Liver (tissue), 9 donors: ENCODE results near the gene PNCK. TPM values are rescaled to one million over a fixed set of nuclear protein-coding genes. Genes with fewer than 3 reads are reported as not detected.

Experiments used
- DNase-seq: peaks from one replicate; pipeline ENCODE4 v3.0.0-alpha.2; 2017; ENCODE audit warnings: low spot score
- H3K27ac ChIP-seq, 2 donors: one replicate each; pipeline ENCODE4 v1.7.0; 2013; ENCODE audit warnings: inconsistent platforms in 2 of 2, low read length in 2 of 2, control low read depth in 1 of 2, low read depth in 1 of 2, mild to moderate bottlenecking in 1 of 2
- H3K27me3 ChIP-seq, 4 donors: one replicate each; pipeline versions ENCODE4 v1.6.1 to v1.7.0; 2013; ENCODE audit warnings: low read length in 3 of 4, inconsistent platforms in 1 of 4, mild to moderate bottlenecking in 1 of 4, moderate library complexity in 1 of 4; ENCODE audit not compliant: control insufficient read depth in 4 of 4, insufficient read depth in 4 of 4
- H3K36me3 ChIP-seq, 4 donors: one replicate each; pipeline versions ENCODE4 v1.6.1 to v1.7.0; 2013; ENCODE audit warnings: low read length in 3 of 4, mild to moderate bottlenecking in 3 of 4, low read depth in 1 of 4, moderate library complexity in 1 of 4; ENCODE audit not compliant: control insufficient read depth in 4 of 4, insufficient read depth in 3 of 4
- H3K4me1 ChIP-seq, 4 donors: one replicate each; pipeline versions ENCODE4 v1.6.1 to v1.7.0; 2013; ENCODE audit warnings: low read length in 3 of 4, mild to moderate bottlenecking in 3 of 4, moderate library complexity in 1 of 4; ENCODE audit not compliant: control insufficient read depth in 4 of 4, insufficient read depth in 4 of 4
- H3K4me3 ChIP-seq, 3 donors: one replicate each; pipeline versions ENCODE4 v1.6.1 to v1.7.0; 2013; ENCODE audit warnings: low read length in 3 of 3, control low read depth in 1 of 3, low read depth in 1 of 3, mild to moderate bottlenecking in 1 of 3
- H3K9ac ChIP-seq, 2 donors: one replicate each; pipeline ENCODE4 v1.7.0; 2013; ENCODE audit warnings: low read length in 2 of 2, mild to moderate bottlenecking in 2 of 2, moderate library complexity in 2 of 2, control low read depth in 1 of 2, low read depth in 1 of 2
- H3K9me3 ChIP-seq, 4 donors: one replicate each; pipeline versions ENCODE4 v1.6.1 to v1.7.0; 2013; ENCODE audit warnings: low read length in 3 of 4; ENCODE audit not compliant: control insufficient read depth in 4 of 4
- CTCF ChIP-seq: fragments of 150-350 bp; IDR thresholded peaks from 2 replicates; pipeline ENCODE4 v1.5.1; 2017; ENCODE audit warnings: improper control_type of control experiment, low read depth, low read length; ENCODE audit not compliant: missing input control
- EGR1 ChIP-seq, 2 donors: IDR thresholded peaks; 2 replicates each; pipeline ENCODE4 v1.6.1; 2016 to 2018; ENCODE audit warnings: antibody characterized with exemption in 2 of 2, low read depth in 2 of 2
- FOXA1 ChIP-seq: IDR thresholded peaks from 2 replicates; pipeline ENCODE4 v1.6.1; 2016; ENCODE audit warnings: antibody characterized with exemption
- FOXA2 ChIP-seq: IDR thresholded peaks from 2 replicates; pipeline ENCODE4 v1.6.1; 2016; ENCODE audit warnings: antibody characterized with exemption
- GABPA ChIP-seq, 2 donors: IDR thresholded peaks in 1 of 2; conservative IDR thresholded peaks in 1 of 2; 2 replicates each; pipeline ENCODE4 v1.6.1; 2016; ENCODE audit warnings: antibody characterized with exemption in 2 of 2, mild to moderate bottlenecking in 1 of 2, moderate library complexity in 1 of 2
- HNF4A ChIP-seq, 2 donors: conservative IDR thresholded peaks; 2 replicates each; pipeline ENCODE4 v1.6.1; 2016; ENCODE audit warnings: antibody characterized with exemption in 2 of 2, mild to moderate bottlenecking in 2 of 2
- HNF4G ChIP-seq: IDR thresholded peaks from 2 replicates; pipeline ENCODE4 v1.6.1; 2016; ENCODE audit warnings: antibody characterized with exemption
- JUND ChIP-seq, 2 donors: IDR thresholded peaks; 2 replicates each; pipeline ENCODE4 v1.6.1; 2016; ENCODE audit warnings: antibody characterized with exemption in 2 of 2
- NR2F2 ChIP-seq: IDR thresholded peaks from 2 replicates; pipeline ENCODE4 v1.6.1; 2016; ENCODE audit warnings: antibody characterized with exemption
- RAD21 ChIP-seq, 2 donors: IDR thresholded peaks; 2 replicates each; pipeline ENCODE4 v1.6.1; 2016; ENCODE audit warnings: antibody characterized with exemption in 2 of 2, mild to moderate bottlenecking in 2 of 2
- RXRA ChIP-seq, 2 donors: IDR thresholded peaks; 2 replicates each; pipeline ENCODE4 v1.6.1; 2017 to 2018; ENCODE audit warnings: antibody characterized with exemption in 2 of 2, mild to moderate bottlenecking in 1 of 2
- TAF1 ChIP-seq: conservative IDR thresholded peaks from 2 replicates; pipeline ENCODE4 v1.6.1; 2016; ENCODE audit warnings: antibody characterized with exemption, mild to moderate bottlenecking
- YY1 ChIP-seq: IDR thresholded peaks from 2 replicates; pipeline ENCODE4 v1.6.1; 2016; ENCODE audit warnings: antibody characterized with exemption, mild to moderate bottlenecking
- ZBTB33 ChIP-seq: IDR thresholded peaks from 2 replicates; pipeline ENCODE4 v1.6.1; 2016; ENCODE audit warnings: antibody characterized with exemption
- WGBS: extraction: QIAGEN DNeasy Blood & Tissue Kit; methylation state at CpG from one replicate; pipeline ENCODE4 v1.1.7; 2013; 5-methylcytosine and 5-hydroxymethylcytosine counted together
- polyA plus RNA-seq, 2 donors: library from polyadenylated mRNA; stranded (reverse) in 1 of 2; unstranded in 1 of 2; fragments of 200-250 nt in 1 of 2; fragments of >200 nt in 1 of 2; fragmentation: Nextera tagmentation in 1 of 2; extraction: Ambion mirVana in 1 of 2; gene quantifications; one replicate each; pipeline versions ENCODE4 v1.2.1 to v1.2.3, GENCODE V29; 2013 to 2015
- total RNA-seq, 2 donors: library from RNA; depleted of rRNA; stranded (reverse); fragments of >200 nt; gene quantifications; one replicate each; pipeline ENCODE4 v1.2.3, GENCODE V29; 2014
- TF ChIP-seq, protein P1 (sequence below): IDR thresholded peaks from 2 replicates; pipeline ENCODE4 v1.6.1; 2016; ENCODE audit warnings: antibody characterized with exemption, mild to moderate bottlenecking
- TF ChIP-seq, protein P2 (sequence below): IDR thresholded peaks from 2 replicates; pipeline ENCODE4 v1.6.1; 2016; ENCODE audit warnings: antibody characterized with exemption
- donor health status: healthy.
- donor health status: healthy.
- donor health status: healthy.
- donor health status: healthy.
- donor health status: healthy.

The PNCK gene
- total and polyA plus RNA-seq, 4 donors: 0.02 to 0.17 TPM; not detected in 2

DNA sequence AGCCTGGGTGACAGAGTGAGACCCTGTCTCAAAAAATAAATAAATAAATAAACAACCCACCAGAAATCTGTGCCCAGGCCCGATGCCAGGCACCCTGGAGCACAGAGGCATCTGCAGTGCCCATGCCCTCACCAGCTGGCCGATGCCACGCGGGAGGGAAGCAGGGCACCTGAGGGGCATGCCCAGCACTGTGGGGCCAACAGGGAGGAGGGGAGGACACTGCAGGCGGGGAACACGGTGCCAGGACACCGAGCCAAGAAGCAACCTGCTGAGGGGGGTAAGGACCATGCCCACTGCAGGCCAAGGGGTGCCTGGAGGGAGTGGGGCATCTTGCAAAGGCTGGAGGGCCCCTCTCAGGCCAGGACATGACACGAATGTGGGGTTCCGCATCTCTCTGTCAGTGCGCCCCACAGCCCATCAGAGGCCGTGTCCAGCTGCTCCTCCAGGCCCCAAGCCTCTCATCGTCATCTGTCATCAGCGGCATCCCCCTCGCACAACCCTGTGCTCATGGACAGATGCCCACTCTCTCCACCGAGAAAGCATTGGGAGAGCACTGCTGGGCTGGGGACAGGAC lies 39.9 kb downstream of the PNCK start:
- Histone ChIP-seq H3K36me3 (no peaks in the 10 kb centered on the region), H3K27me3 (no peaks in the 10 kb centered on the region), H3K4me1 (peaks cover 0 to under 1% (median 0%) of the 10 kb centered on the region in 4 donors), H3K27ac (no peak overlapping the region), H3K9ac (no peak overlapping the region), H3K9me3 (no peaks in the 10 kb centered on the region), H3K4me3 (no peak overlapping the region)
- DNase-seq: no peak
- 67% methylated on average over 15 of the region's 15 CpGs for WGBS
- no peak for TF ChIP-seq TAF1
- no peak for TF ChIP-seq ZBTB33
- TF ChIP-seq GABPA (IDR thresholded peaks at IDR 0.05 in 1 of 2, conservative IDR thresholded peaks at IDR 0.05 in 1 of 2): no peak
- no peak for TF ChIP-seq HNF4A (conservative IDR thresholded peaks at IDR 0.05)
- TF ChIP-seq YY1: no peak
- no peak for TF ChIP-seq FOXA1
- TF ChIP-seq, protein P1, sequence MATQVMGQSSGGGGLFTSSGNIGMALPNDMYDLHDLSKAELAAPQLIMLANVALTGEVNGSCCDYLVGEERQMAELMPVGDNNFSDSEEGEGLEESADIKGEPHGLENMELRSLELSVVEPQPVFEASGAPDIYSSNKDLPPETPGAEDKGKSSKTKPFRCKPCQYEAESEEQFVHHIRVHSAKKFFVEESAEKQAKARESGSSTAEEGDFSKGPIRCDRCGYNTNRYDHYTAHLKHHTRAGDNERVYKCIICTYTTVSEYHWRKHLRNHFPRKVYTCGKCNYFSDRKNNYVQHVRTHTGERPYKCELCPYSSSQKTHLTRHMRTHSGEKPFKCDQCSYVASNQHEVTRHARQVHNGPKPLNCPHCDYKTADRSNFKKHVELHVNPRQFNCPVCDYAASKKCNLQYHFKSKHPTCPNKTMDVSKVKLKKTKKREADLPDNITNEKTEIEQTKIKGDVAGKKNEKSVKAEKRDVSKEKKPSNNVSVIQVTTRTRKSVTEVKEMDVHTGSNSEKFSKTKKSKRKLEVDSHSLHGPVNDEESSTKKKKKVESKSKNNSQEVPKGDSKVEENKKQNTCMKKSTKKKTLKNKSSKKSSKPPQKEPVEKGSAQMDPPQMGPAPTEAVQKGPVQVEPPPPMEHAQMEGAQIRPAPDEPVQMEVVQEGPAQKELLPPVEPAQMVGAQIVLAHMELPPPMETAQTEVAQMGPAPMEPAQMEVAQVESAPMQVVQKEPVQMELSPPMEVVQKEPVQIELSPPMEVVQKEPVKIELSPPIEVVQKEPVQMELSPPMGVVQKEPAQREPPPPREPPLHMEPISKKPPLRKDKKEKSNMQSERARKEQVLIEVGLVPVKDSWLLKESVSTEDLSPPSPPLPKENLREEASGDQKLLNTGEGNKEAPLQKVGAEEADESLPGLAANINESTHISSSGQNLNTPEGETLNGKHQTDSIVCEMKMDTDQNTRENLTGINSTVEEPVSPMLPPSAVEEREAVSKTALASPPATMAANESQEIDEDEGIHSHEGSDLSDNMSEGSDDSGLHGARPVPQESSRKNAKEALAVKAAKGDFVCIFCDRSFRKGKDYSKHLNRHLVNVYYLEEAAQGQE: no peak
- no peak for TF ChIP-seq RXRA (IDR thresholded peaks at IDR 0.05)
- TF ChIP-seq HNF4G: no peak
- TF ChIP-seq RAD21 (IDR thresholded peaks at IDR 0.05): no peak
- TF ChIP-seq, protein P2, sequence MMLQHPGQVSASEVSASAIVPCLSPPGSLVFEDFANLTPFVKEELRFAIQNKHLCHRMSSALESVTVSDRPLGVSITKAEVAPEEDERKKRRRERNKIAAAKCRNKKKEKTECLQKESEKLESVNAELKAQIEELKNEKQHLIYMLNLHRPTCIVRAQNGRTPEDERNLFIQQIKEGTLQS: no peak
- no peak for TF ChIP-seq FOXA2
- TF ChIP-seq EGR1 (IDR thresholded peaks at IDR 0.05; ENCODE audit: low read depth in 2 of 2): no peak
- TF ChIP-seq NR2F2: no peak

GRCh38 chrX:153633048-153633447 lies 40.6 kb downstream of the PNCK start:
- Histone ChIP-seq H3K27me3 (no peaks in the 10 kb centered on the region), H3K36me3 (no peaks in the 10 kb centered on the region), H3K9ac (no peak overlapping the region), H3K9me3 (no peaks in the 10 kb centered on the region), H3K4me3 (no peak overlapping the region), H3K27ac (no peak overlapping the region), H3K4me1 (peaks cover 0 to 5% (median under 1%) of the 10 kb centered on the region in 4 donors)
- DNase-seq: no peak
- 89% methylated on average over 14 of the region's 14 CpGs for WGBS
- TF ChIP-seq HNF4G (no peak), ZBTB33 (no peak), FOXA1 (no peak), GABPA (IDR thresholded peaks at IDR 0.05 in 1 of 2, conservative IDR thresholded peaks at IDR 0.05 in 1 of 2) (no peak), NR2F2 (no peak), TAF1 (no peak), EGR1 (IDR thresholded peaks at IDR 0.05; ENCODE audit: low read depth in 2 of 2) (no peak), RXRA (IDR thresholded peaks at IDR 0.05) (no peak), HNF4A (conservative IDR thresholded peaks at IDR 0.05) (no peak), RAD21 (IDR thresholded peaks at IDR 0.05) (no peak), YY1 (no peak), CTCF (no peak), JUND (IDR thresholded peaks at IDR 0.05) (no peak)
- TF ChIP-seq, protein P2: no peak
- TF ChIP-seq, protein P1: no peak
